Activated CD4-positive, alpha-beta T cell treated with anti-CD3 and anti-CD28 coated beads, Interleukin-2, Interleukin-6, amounts not matched to agents 100 ng/mL and 50 ng/mL, durations not matched to agents 16 hours and 8 hours (primary cell): ENCODE results near the gene POU3F2.

Experiments used
- DNase-seq: peaks from one replicate; pipeline ENCODE4 v3.0.0-alpha.2; 2020

Gene POU3F2

GRCh38 chr6:98844244-98845210 is 10.2 kb downstream of the POU3F2 start:
- DNase-seq, result no peak

GRCh38 chr6:98845211-98846020 is 11.0 kb downstream of the POU3F2 start:
- DNase-seq, result peak; percentile 78

GRCh38 chr6:98846021-98846380 is 11.6 kb downstream of the POU3F2 start:
- no peak for DNase-seq

GRCh38 chr6:98847416-98847778 is 13.0 kb downstream of the POU3F2 start:
- no peak for DNase-seq

- DNase-seq, result no peak
These were observed 13.6 kb downstream of the POU3F2 start for GRCh38 chr6:98847779-98848538.

- DNase-seq, result no peak
These were observed 14.3 kb downstream of the POU3F2 start for GRCh38 chr6:98848539-98849242.

- no peak for DNase-seq
These were observed 30.1 kb downstream of the POU3F2 start for GRCh38 chr6:98864497-98864896.

- DNase-seq, result no peak
These were observed 36.7 kb downstream of the POU3F2 start for GRCh38 chr6:98871057-98871456.

GRCh38 chr6:98871821-98872220 is 37.4 kb downstream of the POU3F2 start:
- no peak for DNase-seq

GRCh38 chr6:98875375-98875774 is 41.0 kb downstream of the POU3F2 start:
- DNase-seq, result no peak

- DNase-seq, result no peak
These were observed 42.9 kb downstream of the POU3F2 start for GRCh38 chr6:98877250-98877649.

GRCh38 chr6:98880486-98880885 is 46.1 kb downstream of the POU3F2 start:
- peak; percentile 1 for DNase-seq

GRCh38 chr6:98885330-98885729 is 51.0 kb downstream of the POU3F2 start:
- no peak for DNase-seq

GRCh38 chr6:98887650-98888049 is 53.3 kb downstream of the POU3F2 start:
- DNase-seq, result no peak
